Measurements from ENCODE around the gene OR5H2.

Gene OR5H2

DNA sequence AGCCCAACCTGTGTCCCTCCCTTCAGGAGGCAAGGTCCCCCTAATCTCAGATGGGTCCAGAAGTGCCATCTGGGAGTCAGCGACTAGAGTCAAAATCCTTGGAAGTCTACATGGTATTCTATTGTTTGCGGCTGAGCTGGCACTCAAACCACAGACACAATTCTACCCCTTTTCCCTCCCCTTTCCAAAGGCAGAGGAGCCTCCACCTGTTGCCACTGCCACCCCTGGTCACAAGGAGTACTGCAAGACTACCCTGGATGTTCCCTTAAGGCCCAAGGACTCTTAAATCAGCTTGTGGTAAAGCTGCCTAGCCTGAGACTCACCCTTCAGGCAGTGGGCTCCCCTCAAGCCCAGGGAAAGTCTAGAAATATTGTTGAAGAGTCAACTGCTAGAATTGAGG, 22.6 kb upstream of the OR5H2 start:
- TF ChIP-seq, protein P1, sequence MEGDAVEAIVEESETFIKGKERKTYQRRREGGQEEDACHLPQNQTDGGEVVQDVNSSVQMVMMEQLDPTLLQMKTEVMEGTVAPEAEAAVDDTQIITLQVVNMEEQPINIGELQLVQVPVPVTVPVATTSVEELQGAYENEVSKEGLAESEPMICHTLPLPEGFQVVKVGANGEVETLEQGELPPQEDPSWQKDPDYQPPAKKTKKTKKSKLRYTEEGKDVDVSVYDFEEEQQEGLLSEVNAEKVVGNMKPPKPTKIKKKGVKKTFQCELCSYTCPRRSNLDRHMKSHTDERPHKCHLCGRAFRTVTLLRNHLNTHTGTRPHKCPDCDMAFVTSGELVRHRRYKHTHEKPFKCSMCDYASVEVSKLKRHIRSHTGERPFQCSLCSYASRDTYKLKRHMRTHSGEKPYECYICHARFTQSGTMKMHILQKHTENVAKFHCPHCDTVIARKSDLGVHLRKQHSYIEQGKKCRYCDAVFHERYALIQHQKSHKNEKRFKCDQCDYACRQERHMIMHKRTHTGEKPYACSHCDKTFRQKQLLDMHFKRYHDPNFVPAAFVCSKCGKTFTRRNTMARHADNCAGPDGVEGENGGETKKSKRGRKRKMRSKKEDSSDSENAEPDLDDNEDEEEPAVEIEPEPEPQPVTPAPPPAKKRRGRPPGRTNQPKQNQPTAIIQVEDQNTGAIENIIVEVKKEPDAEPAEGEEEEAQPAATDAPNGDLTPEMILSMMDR (IDR thresholded peaks at IDR 0.05; ENCODE audit: borderline replicate concordance, control extremely low read depth, extremely low read depth, insufficient read depth, missing control alignments) = no peak
- in situ Hi-C loops (cut with MboI; ENCODE audit: low sequenced_read_pairs, unreplicated experiment) = no loop called here
- DNase-seq (ENCODE audit: low spot score) = no peak

DNA sequence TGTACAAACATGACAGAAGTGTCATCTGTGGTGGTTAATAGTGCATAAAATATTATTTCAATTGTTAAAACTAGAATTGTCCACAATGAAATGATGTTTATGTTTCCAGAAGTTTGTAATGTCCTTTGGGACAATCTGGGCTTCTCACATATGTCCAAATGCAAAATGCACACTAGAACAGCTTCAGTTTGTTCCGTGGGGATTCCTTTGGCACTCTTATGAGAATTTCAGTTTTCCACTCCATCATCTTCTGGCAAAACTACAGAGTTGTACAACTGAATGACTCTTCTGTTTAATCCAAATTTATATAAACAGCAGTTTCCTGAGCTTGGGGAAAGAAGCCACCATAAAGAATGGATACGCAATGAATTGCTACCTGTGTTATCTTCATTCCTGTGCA, 20.3 kb upstream of the OR5H2 start:
- no peak for DNase-seq (ENCODE audit: low spot score)
- in situ Hi-C loops (cut with MboI; ENCODE audit: low sequenced_read_pairs, unreplicated experiment) = no loop called here
- TF ChIP-seq, protein P1 (IDR thresholded peaks at IDR 0.05; ENCODE audit: borderline replicate concordance, control extremely low read depth, extremely low read depth, insufficient read depth, missing control alignments) = no peak

DNA sequence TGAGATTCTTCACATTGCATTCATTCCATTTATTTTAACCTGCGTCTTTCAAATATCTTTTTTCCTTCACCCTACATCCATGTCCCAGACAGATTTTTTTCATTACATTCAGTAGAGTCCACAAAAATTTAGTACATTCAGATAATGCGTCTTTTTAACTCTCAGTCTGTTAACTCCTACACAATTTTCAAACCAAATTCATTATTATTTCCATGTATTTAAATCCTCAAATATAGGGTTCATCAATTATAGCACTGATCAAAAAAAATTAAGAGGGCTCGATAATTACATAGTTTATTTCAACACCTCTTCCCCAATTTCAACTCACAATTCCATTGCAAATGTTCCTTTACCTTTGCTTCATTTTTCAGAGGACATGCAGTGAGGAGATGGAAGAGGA, 18.4 kb upstream of the OR5H2 start, which contains the start of gene OR5H6:
TSS of gene OR5H6 (plus strand) at position 301 of the 400 bp plus-strand sequence. CDS start at position 390, 89 bp downstream.
- TF ChIP-seq, protein P1 (IDR thresholded peaks at IDR 0.05; ENCODE audit: borderline replicate concordance, control extremely low read depth, extremely low read depth, insufficient read depth, missing control alignments) = no peak
- DNase-seq (ENCODE audit: low spot score) = no peak
- in situ Hi-C loops (cut with MboI; ENCODE audit: low sequenced_read_pairs, unreplicated experiment) = no loop called here

DNA sequence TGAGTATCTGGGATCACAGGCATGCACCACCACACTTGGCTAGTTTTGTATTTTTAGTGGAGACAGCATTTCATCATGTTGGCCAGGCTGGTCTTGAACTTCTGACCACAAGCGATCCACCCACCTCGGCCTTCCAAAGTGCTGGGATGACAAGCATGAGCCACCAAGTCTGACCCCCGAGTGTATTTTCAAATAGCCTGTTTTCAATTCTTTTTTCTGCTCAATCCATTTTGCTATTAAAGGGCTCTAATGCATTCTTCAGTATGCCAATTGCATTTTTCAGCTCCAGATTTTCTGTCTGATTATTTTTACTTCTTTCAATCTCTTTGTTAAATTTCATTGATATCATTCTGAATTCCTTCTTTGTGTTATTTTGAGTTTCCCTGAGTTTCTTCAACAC, 12.5 kb upstream of the OR5H2 start:
- in situ Hi-C loops (cut with MboI; ENCODE audit: low sequenced_read_pairs, unreplicated experiment) = no loop called here
- no peak for DNase-seq (ENCODE audit: low spot score)
- TF ChIP-seq, protein P1 (IDR thresholded peaks at IDR 0.05; ENCODE audit: borderline replicate concordance, control extremely low read depth, extremely low read depth, insufficient read depth, missing control alignments) = no peak

DNA sequence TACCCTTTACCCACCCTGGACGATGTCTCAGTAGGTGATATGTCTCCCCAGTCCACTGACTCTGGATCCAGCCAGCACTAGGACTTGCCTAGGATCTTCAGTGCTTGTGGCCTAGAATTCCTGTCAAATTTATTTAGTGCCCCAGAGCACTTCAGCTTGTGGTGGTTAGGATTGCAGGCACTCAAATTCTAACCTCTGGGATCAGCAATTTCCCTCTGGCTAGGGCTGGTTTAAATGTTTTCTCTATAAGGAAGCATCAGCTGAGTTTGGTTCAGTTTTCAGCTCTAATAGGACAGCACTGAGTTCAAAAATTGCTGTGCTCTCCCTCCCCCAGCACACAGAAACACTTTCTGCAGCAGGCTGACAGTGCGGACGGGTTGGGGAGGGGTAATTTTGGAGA, 10.2 kb upstream of the OR5H2 start:
- TF ChIP-seq, protein P1 (IDR thresholded peaks at IDR 0.05; ENCODE audit: borderline replicate concordance, control extremely low read depth, extremely low read depth, insufficient read depth, missing control alignments) = no peak
- in situ Hi-C loops (cut with MboI; ENCODE audit: low sequenced_read_pairs, unreplicated experiment) = no loop called here
- DNase-seq (ENCODE audit: low spot score) = no peak

DNA sequence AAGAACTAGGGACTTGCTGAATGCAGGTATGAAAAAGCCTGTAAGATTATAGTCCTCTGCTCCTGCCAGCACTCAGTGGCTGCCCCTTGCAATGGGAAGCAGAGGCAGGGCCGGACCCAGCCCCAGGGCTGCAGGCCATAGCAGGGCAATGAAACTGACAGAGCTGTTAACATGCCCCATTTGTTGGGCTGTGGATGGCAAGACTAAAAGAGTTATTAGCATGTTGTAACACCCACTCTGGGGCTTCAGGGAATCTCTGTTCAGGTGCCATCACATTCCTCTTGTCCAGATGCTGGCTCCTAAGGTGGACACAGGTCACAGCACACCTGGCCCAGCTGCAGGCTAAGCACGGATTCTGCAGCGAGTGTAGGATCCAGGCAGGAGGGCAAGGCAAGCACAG, 7.4 kb upstream of the OR5H2 start:
- no peak for DNase-seq (ENCODE audit: low spot score)
- TF ChIP-seq, protein P1 (IDR thresholded peaks at IDR 0.05; ENCODE audit: borderline replicate concordance, control extremely low read depth, extremely low read depth, insufficient read depth, missing control alignments) = no peak
- in situ Hi-C loops (cut with MboI; ENCODE audit: low sequenced_read_pairs, unreplicated experiment) = no loop called here

DNA sequence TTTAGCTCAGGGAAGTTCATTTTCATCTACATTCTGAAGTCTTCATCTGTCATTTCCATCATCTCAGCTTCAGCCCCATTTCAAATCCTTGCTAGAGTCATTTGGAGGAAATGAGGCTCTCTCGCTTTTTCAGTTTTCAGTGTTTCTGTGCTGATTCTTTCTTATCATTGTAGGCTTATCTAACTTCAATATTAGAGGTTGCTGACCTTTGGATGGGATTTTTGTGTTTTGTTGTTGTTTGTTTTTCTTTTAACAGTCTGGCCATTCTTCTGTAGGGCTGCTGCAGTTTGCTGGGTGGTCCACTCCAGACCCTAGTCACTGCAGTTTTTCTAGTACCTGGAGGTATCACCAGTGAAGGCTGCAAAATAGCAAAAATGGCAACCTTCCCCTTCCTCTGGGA, 8.6 kb downstream of the OR5H2 start:
- no peak for DNase-seq (ENCODE audit: low spot score)
- in situ Hi-C loops (cut with MboI; ENCODE audit: low sequenced_read_pairs, unreplicated experiment) = no loop called here

More for the DNA sequence above, 8.6 kb downstream of the OR5H2 start:
- TF ChIP-seq, protein P1 (IDR thresholded peaks at IDR 0.05; ENCODE audit: borderline replicate concordance, control extremely low read depth, extremely low read depth, insufficient read depth, missing control alignments) = no peak

All from GM13976 (cell line).